DND-41 (cell line): ENCODE results near the gene GSK3A.

Experiments used
- ATAC-seq: fragments of 200-7000 bp; cut with Tn5 transposase; 3 replicates; pipeline ENCODE4 v1.9.1; 2021; ENCODE audit warnings: low read depth; ENCODE audit not compliant: insufficient read depth
- DNase-seq: peaks from one replicate; pipeline ENCODE4 v3.0.0-alpha.2; 2020
- H2AFZ ChIP-seq: 2 replicates; pipeline ENCODE4 v1.6.0; 2012; ENCODE audit warnings: low read depth, low read length
- H3K27ac ChIP-seq: 2 replicates; pipeline ENCODE4 v1.5.1; 2012; ENCODE audit warnings: low read length, inconsistent platforms
- H3K27me3 ChIP-seq: fragments of 200-600 bp; sonication (generic); 2 replicates; pipeline ENCODE4 v1.6.0; 2012; ENCODE audit warnings: low read length, mild to moderate bottlenecking, inconsistent platforms; ENCODE audit not compliant: insufficient read depth, poor library complexity
- H3K36me3 ChIP-seq: 2 replicates; pipeline ENCODE4 v1.5.1; 2012; ENCODE audit warnings: low read length, inconsistent platforms; ENCODE audit not compliant: insufficient read depth
- H3K4me1 ChIP-seq: 2 replicates; pipeline ENCODE4 v1.5.1; 2012; ENCODE audit warnings: mild to moderate bottlenecking, low read length; ENCODE audit not compliant: insufficient read depth
- H3K4me2 ChIP-seq: 2 replicates; pipeline ENCODE4 v1.6.0; 2012; ENCODE audit warnings: mild to moderate bottlenecking, moderate library complexity, low read length, inconsistent platforms; ENCODE audit not compliant: insufficient read depth
- H3K4me3 ChIP-seq, 2 experiments: fragments of 200-600 bp in 1 of 2; shearing (Covaris generic) in 1 of 2; 2 replicates each; pipeline ENCODE4 v1.5.1; 2012 to 2016; ENCODE audit warnings: inconsistent platforms in 2 of 2, low read length in 2 of 2, mild to moderate bottlenecking in 2 of 2, low read depth in 1 of 2, moderate library complexity in 1 of 2
- H3K79me2 ChIP-seq: 2 replicates; pipeline ENCODE4 v1.6.0; 2012; ENCODE audit warnings: low read length, inconsistent platforms; ENCODE audit not compliant: insufficient read depth
- H3K9ac ChIP-seq: 2 replicates; pipeline ENCODE4 v1.6.0; 2012; ENCODE audit warnings: low read depth, mild to moderate bottlenecking, inconsistent platforms, low read length, moderate library complexity
- H3K9me3 ChIP-seq: 2 replicates; pipeline ENCODE4 v1.5.1; 2012; ENCODE audit warnings: low read length, moderate library complexity, mild to moderate bottlenecking, inconsistent platforms; ENCODE audit not compliant: insufficient read depth, severe bottlenecking
- H4K20me1 ChIP-seq: 2 replicates; pipeline ENCODE4 v1.6.0; 2012; ENCODE audit warnings: low read length; ENCODE audit not compliant: insufficient read depth
- EZH2 ChIP-seq: IDR thresholded peaks from 3 replicates; pipeline ENCODE4 v1.6.1; 2012; ENCODE audit warnings: borderline replicate concordance, low read depth, mild to moderate bottlenecking, moderate library complexity, low read length, inconsistent platforms; ENCODE audit not compliant: severe bottlenecking
- TF ChIP-seq, protein P1 (sequence below): IDR thresholded peaks from 2 replicates; pipeline ENCODE4 v1.5.1; 2012; ENCODE audit warnings: borderline replicate concordance, low read length, moderate library complexity, mild to moderate bottlenecking; ENCODE audit not compliant: poor library complexity, severe bottlenecking; ENCODE audit errors: extremely low read depth

Gene GSK3A

DNA sequence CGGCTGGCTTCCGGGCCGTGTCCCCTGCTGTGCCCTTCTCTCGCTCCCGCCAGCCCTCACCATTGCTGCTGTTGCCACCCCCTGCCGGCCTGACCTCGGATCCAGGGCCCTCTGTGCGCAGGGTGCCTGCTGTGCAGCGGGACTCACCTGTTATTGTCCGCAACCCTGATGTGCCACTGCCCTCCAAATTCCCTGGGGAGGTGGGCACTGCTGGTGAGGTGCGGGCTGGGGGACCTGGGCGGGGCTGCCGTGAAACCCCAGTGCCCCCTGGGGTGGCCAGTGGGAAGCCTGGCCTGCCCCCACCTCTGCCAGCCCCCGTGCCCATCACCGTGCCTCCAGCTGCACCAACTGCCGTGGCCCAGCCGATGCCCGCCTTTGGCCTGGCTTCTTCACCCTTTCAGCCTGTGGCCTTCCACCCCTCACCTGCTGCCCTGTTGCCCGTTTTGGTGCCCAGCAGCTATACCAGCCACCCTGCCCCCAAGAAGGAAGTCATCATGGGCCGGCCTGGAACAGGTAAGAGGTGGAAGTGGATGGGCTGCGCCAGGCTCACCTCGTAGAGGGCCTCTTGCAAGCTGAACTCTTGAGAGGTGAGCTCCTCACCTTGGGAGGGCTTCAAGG, 31.8 kb upstream of the GSK3A start:
- no peaks in the 10 kb centered on the region for H4K20me1 ChIP-seq
- ATAC-seq (no peak), DNase-seq (no peak)
- no peak overlapping the region for H2AFZ ChIP-seq
- H3K4me3 ChIP-seq, result no peak overlapping the region
- no peak for TF ChIP-seq EZH2
- TF ChIP-seq, protein P1, sequence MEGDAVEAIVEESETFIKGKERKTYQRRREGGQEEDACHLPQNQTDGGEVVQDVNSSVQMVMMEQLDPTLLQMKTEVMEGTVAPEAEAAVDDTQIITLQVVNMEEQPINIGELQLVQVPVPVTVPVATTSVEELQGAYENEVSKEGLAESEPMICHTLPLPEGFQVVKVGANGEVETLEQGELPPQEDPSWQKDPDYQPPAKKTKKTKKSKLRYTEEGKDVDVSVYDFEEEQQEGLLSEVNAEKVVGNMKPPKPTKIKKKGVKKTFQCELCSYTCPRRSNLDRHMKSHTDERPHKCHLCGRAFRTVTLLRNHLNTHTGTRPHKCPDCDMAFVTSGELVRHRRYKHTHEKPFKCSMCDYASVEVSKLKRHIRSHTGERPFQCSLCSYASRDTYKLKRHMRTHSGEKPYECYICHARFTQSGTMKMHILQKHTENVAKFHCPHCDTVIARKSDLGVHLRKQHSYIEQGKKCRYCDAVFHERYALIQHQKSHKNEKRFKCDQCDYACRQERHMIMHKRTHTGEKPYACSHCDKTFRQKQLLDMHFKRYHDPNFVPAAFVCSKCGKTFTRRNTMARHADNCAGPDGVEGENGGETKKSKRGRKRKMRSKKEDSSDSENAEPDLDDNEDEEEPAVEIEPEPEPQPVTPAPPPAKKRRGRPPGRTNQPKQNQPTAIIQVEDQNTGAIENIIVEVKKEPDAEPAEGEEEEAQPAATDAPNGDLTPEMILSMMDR, result no peak
- H3K4me2 ChIP-seq, result no peak overlapping the region
- no peaks in the 10 kb centered on the region for H3K27me3 ChIP-seq
- H3K36me3 ChIP-seq, result peaks cover 42% of the 10 kb centered on the region
- no peaks in the 10 kb centered on the region for H3K9me3 ChIP-seq
- H3K79me2 ChIP-seq, result peaks cover 34% of the 10 kb centered on the region
- H3K9ac ChIP-seq, result no peak overlapping the region
- peaks cover 27% of the 10 kb centered on the region for H3K4me1 ChIP-seq
- no peak overlapping the region for H3K27ac ChIP-seq

DNA sequence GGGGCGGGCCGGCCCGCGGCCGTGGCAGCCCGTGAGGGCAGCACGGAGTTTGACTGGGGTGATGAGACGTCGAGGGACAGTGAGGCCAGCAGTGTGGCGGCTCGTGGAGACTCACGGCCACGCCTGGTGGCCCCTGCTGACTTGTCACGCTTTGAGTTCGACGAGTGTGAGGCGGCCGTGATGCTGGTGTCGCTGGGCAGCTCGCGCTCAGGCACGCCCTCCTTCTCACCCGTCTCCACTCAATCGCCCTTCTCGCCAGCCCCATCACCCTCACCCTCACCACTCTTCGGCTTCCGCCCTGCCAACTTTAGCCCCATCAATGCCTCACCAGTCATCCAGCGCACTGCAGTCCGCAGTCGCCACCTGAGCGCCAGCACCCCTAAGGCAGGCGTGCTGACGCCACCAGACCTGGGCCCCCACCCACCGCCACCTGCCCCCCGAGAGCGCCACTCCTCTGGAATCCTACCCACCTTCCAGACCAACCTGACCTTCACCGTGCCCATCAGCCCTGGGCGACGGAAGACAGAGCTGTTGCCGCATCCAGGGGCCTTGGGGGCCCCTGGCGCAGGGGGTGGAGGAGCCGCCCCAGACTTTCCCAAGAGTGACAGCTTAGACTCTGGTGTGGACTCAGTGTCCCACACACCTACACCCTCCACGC, 31.1 kb upstream of the GSK3A start:
- H3K36me3 ChIP-seq, result peaks cover 42% of the 10 kb centered on the region
- H3K27ac ChIP-seq, result no peak overlapping the region
- H3K9ac ChIP-seq, result no peak overlapping the region
- DNase-seq, result no peak
- ATAC-seq, result no peak
- H3K4me2 ChIP-seq, result no peak overlapping the region
- no peak overlapping the region for H2AFZ ChIP-seq
- H3K27me3 ChIP-seq, result no peaks in the 10 kb centered on the region
- no peaks in the 10 kb centered on the region for H4K20me1 ChIP-seq
- no peak overlapping the region for H3K4me3 ChIP-seq
- TF ChIP-seq EZH2, result no peak
- TF ChIP-seq, protein P1, result no peak
- H3K4me1 ChIP-seq, result peaks cover 21% of the 10 kb centered on the region
- H3K79me2 ChIP-seq, result peaks cover 28% of the 10 kb centered on the region
- H3K9me3 ChIP-seq, result no peaks in the 10 kb centered on the region

DNA sequence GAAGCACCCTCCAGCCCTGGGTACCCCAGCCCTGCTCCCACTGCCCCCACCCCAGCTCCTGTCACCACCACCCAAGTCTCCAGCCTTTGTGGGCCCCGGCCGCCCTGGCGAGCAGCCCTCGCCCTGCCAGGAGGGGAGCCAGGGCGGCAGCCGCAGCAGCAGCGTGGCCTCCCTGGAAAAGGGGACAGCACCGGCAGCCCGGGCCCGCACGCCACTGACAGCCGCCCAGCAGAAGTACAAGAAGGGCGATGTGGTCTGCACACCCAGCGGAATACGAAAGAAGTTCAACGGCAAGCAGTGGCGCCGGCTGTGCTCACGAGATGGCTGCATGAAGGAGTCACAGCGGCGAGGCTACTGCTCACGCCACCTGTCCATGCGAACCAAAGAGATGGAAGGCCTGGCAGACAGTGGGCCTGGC, 30.6 kb upstream of the GSK3A start:
- no peaks in the 10 kb centered on the region for H3K27me3 ChIP-seq
- peaks cover 28% of the 10 kb centered on the region for H3K79me2 ChIP-seq
- no peaks in the 10 kb centered on the region for H4K20me1 ChIP-seq
- TF ChIP-seq, protein P1, result no peak
- TF ChIP-seq EZH2, result no peak
- H3K27ac ChIP-seq, result no peak overlapping the region
- H2AFZ ChIP-seq, result no peak overlapping the region
- ATAC-seq, result no peak
- H3K4me3 ChIP-seq, result no peak overlapping the region
- H3K9me3 ChIP-seq, result no peaks in the 10 kb centered on the region
- DNase-seq, result no peak
- H3K4me2 ChIP-seq, result no peak overlapping the region
- H3K4me1 ChIP-seq, result peaks cover 16% of the 10 kb centered on the region
- H3K9ac ChIP-seq, result no peak overlapping the region
- H3K36me3 ChIP-seq, result peaks cover 42% of the 10 kb centered on the region
